Smooth muscle cell (in vitro differentiated cells): ENCODE data around the gene NRXN3. TPM values are rescaled to one million over a fixed set of nuclear protein-coding genes. Genes with fewer than 3 reads are reported as not detected.

Experiments used
- DNase-seq: peaks from one replicate; lab custom pipeline; 2025; ENCODE audit not compliant: unreplicated experiment; lab: John Stamatoyannopoulos, UW
- H2AFZ ChIP-seq: fragments of 200-600 bp; sonication (generic); 2 replicates; pipeline ENCODE4 v1.6.0; 2016; ENCODE audit warnings: antibody characterized with exemption, low read depth, mild to moderate bottlenecking
- H3F3A ChIP-seq: fragments of 200-600 bp; sonication (generic); 2 replicates; pipeline ENCODE4 v1.6.0; 2017; ENCODE audit warnings: antibody characterized with exemption, low read depth
- H3K27ac ChIP-seq: fragments of 200-600 bp; sonication (generic); 2 replicates; pipeline ENCODE4 v1.5.1; 2016; ENCODE audit warnings: low read depth, mild to moderate bottlenecking
- H3K27me3 ChIP-seq: fragments of 200-600 bp; sonication (generic); 2 replicates; pipeline ENCODE4 v1.6.1; 2016; ENCODE audit warnings: low read depth, mild to moderate bottlenecking
- H3K36me3 ChIP-seq: fragments of 200-600 bp; sonication (generic); 2 replicates; pipeline ENCODE4 v1.5.1; 2016; ENCODE audit warnings: low read depth
- H3K4me1 ChIP-seq: fragments of 200-600 bp; sonication (generic); 2 replicates; pipeline ENCODE4 v1.5.1; 2016; ENCODE audit warnings: low read depth
- H3K4me2 ChIP-seq: fragments of 200-600 bp; sonication (generic); 2 replicates; pipeline ENCODE4 v1.6.0; 2016; ENCODE audit warnings: mild to moderate bottlenecking
- H3K4me3 ChIP-seq: fragments of 200-600 bp; sonication (generic); 2 replicates; pipeline ENCODE4 v1.5.1; 2016; ENCODE audit warnings: mild to moderate bottlenecking
- H3K79me2 ChIP-seq: fragments of 200-600 bp; sonication (generic); 2 replicates; pipeline ENCODE4 v1.6.0; 2016; ENCODE audit warnings: low read depth, mild to moderate bottlenecking
- H3K9ac ChIP-seq: fragments of 200-600 bp; sonication (generic); 2 replicates; pipeline ENCODE4 v1.6.0; 2016; ENCODE audit warnings: low read depth
- H3K9me3 ChIP-seq: fragments of 200-600 bp; sonication (generic); replicated peaks from 2 replicates; pipeline ENCODE4 v1.5.1; 2016; ENCODE audit warnings: low read depth
- H4K20me1 ChIP-seq: fragments of 200-600 bp; sonication (generic); 2 replicates; pipeline ENCODE4 v1.6.0; 2016; ENCODE audit warnings: low read depth
- WGBS: methylation state at CpG from one replicate; pipeline ENCODE4 v1.1.7; 2016; ENCODE audit warnings: low lambda C conversion rate; 5-methylcytosine and 5-hydroxymethylcytosine counted together
- polyA plus RNA-seq: library from polyadenylated mRNA; unstranded; fragments of >200 nt; fragmentation: Nextera tagmentation; extraction: Ambion mirVana; gene quantifications from 2 replicates; pipeline ENCODE4 v1.2.1, GENCODE V29; 2016
- total RNA-seq: library from RNA; depleted of rRNA; stranded (reverse); fragments of >200 nt; gene quantifications from 2 replicates; pipeline ENCODE4 v1.2.3, GENCODE V29; 2014
- TF ChIP-seq, protein P1 (sequence below): fragments of 200-600 bp; sonication (generic); IDR thresholded peaks from 2 replicates; pipeline ENCODE4 v1.5.1; 2017; ENCODE audit warnings: borderline replicate concordance, mild to moderate bottlenecking, antibody characterized with exemption; ENCODE audit not compliant: insufficient read depth, poor library complexity, severe bottlenecking

The NRXN3 gene
- total and polyA plus RNA-seq, 2 experiments from 2014 or later = 1.2 to 7.0 TPM

GRCh38 chr14:79279645-79280597 lies 1109.7 kb downstream of the NRXN3 start:
- H3K27ac ChIP-seq = no peak overlapping the region
- no peaks in the 10 kb centered on the region for H3K9me3 ChIP-seq
- TF ChIP-seq, protein P1, sequence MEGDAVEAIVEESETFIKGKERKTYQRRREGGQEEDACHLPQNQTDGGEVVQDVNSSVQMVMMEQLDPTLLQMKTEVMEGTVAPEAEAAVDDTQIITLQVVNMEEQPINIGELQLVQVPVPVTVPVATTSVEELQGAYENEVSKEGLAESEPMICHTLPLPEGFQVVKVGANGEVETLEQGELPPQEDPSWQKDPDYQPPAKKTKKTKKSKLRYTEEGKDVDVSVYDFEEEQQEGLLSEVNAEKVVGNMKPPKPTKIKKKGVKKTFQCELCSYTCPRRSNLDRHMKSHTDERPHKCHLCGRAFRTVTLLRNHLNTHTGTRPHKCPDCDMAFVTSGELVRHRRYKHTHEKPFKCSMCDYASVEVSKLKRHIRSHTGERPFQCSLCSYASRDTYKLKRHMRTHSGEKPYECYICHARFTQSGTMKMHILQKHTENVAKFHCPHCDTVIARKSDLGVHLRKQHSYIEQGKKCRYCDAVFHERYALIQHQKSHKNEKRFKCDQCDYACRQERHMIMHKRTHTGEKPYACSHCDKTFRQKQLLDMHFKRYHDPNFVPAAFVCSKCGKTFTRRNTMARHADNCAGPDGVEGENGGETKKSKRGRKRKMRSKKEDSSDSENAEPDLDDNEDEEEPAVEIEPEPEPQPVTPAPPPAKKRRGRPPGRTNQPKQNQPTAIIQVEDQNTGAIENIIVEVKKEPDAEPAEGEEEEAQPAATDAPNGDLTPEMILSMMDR = no peak
- H3K36me3 ChIP-seq = no peaks in the 10 kb centered on the region
- H3K4me1 ChIP-seq = peaks cover 16% of the 10 kb centered on the region
- H3K4me2 ChIP-seq = peak overlapping the region; percentile 99
- peak overlapping the region; percentile 73 for H3K4me3 ChIP-seq
- H3K9ac ChIP-seq = no peak overlapping the region
- no peaks in the 10 kb centered on the region for H4K20me1 ChIP-seq
- no peaks in the 10 kb centered on the region for H3K79me2 ChIP-seq
- no peak for DNase-seq
- peaks cover 74% of the 10 kb centered on the region for H3K27me3 ChIP-seq
- WGBS = 3% methylated on average over 41 of the region's 41 CpGs
- H2AFZ ChIP-seq = peak overlapping the region; percentile 91
- H3F3A ChIP-seq = no peaks in the 10 kb centered on the region

DNA sequence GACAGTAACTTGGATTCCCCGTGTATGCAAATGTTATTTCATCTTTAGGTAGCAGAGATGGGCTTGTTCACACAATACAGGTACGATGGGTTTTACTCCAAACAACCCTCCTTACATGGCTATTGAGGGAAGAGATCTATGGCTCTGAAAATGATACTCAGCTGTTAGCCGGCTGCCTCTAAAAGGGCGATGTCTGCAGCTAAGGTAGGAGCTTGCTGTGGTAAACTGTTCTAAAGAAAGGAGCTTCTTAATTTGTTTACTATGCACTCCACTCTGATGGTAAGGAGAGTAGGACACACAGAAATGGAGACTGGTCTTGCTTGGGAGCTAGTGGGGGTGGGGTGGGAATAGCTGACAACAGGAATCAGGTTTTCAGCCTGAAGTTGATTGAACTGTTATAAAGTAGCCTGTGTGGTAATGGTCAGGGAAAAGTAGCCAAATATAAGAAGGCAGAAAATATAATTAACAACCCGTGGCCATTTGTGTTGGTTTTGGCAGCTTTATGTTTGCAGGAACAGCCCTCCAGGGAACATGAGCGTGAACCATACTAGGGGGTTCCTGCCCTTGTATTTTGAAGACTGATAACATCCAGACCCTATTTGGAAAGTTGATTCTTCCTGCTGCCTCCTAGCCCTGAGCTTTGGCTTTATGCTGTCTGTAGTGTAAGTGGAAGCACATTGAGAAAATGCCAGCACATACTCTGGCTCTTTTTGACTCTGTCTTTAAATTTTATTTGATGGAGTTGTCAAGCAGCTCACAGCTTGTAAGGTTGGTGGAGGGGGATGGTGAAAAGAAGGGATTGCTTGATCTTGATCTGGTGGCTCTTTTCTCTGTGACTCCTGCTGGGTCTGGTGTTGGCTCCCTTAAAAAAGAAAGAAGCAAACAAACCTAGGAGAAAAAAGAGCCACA lies 1111.3 kb downstream of the NRXN3 start:
- Histone ChIP-seq H3K4me3 (peak overlapping the region; percentile 73), H3K79me2 (no peaks in the 10 kb centered on the region), H3K4me2 (peak overlapping the region; percentile 99), H4K20me1 (no peaks in the 10 kb centered on the region), H3F3A (no peaks in the 10 kb centered on the region), H3K27ac (no peak overlapping the region), H3K4me1 (peaks cover 16% of the 10 kb centered on the region), H3K27me3 (peaks cover 63% of the 10 kb centered on the region), H3K9me3 (no peaks in the 10 kb centered on the region), H3K9ac (no peak overlapping the region), H2AFZ (no peak overlapping the region), H3K36me3 (no peaks in the 10 kb centered on the region)
- no peak for DNase-seq
- 19% methylated on average over 6 of the region's 6 CpGs for WGBS
- TF ChIP-seq, protein P1 = no peak

DNA sequence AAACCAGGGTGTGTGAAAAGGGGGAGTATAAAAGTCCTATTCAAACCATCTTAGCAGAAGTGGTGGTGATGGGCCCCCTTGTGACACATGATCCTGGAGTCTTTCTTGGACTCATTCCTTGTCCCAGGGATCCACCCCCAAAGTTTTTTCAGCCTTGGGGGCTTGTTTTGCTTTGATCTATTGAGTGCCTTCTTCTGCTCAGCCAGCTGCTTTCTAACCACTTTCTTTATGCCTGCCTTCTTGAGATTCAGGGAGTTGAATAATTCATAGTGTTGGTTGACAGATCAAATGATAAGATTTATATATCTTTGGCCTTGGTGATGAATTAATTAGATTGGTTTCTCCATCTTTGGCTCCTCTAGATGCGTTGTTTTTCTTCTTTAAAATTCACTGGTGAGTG lies 1114.4 kb downstream of the NRXN3 start:
- H4K20me1 ChIP-seq = no peaks in the 10 kb centered on the region
- H3K4me1 ChIP-seq = peaks cover 11% of the 10 kb centered on the region
- no peak overlapping the region for H3K4me2 ChIP-seq
- no peaks in the 10 kb centered on the region for H3F3A ChIP-seq
- H2AFZ ChIP-seq = no peak overlapping the region
- WGBS = 100% methylated on average over 1 of the region's 1 CpG
- H3K27me3 ChIP-seq = peaks cover 48% of the 10 kb centered on the region
- DNase-seq = no peak
- H3K36me3 ChIP-seq = no peaks in the 10 kb centered on the region
- no peak overlapping the region for H3K4me3 ChIP-seq
- H3K79me2 ChIP-seq = no peaks in the 10 kb centered on the region
- no peak overlapping the region for H3K27ac ChIP-seq
- TF ChIP-seq, protein P1 = no peak
- no peak overlapping the region for H3K9ac ChIP-seq
- no peaks in the 10 kb centered on the region for H3K9me3 ChIP-seq
